C4-2B (cell line): ENCODE data around the gene ZNF154.
A peak's percentile ranks its signal among the peaks of the same experiment; 100 is the strongest.

Experiments
- H3K27ac ChIP-seq: fragments of 450-650 bp; 2 replicates; pipeline ENCODE4 v1.5.1; 2017
- CTCF ChIP-seq: fragments of 450-650 bp; conservative IDR thresholded peaks from 2 replicates; pipeline ENCODE4 v1.5.1; 2017; ENCODE audit warnings: mild to moderate bottlenecking
- ZFX ChIP-seq: fragments of 450-650 bp; IDR thresholded peaks from 2 replicates; pipeline ENCODE4 v1.6.1; 2017

The ZNF154 gene

DNA sequence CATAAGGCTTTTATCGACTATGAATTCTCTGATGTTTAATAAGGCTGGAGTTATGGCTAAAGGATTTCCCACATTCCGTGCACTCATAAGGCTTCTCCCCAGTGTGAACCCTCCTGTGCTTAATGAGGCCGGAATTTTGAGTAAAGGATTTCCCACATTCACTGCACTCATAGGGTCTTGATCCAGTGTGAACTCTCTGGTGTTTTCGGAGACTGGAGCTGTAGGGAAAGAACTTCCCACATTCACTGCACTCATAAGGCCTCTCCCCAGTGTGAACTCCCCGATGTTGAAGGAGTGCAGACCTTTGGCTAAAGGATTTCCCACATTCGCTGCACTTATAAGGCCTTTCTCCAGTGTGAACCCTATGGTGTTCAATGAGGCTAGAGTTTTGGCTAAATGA is 7.4 kb downstream of the ZNF154 start:
- TF ChIP-seq CTCF (no peak), ZFX (no peak)
- H3K27ac ChIP-seq, result no peak overlapping the region

DNA sequence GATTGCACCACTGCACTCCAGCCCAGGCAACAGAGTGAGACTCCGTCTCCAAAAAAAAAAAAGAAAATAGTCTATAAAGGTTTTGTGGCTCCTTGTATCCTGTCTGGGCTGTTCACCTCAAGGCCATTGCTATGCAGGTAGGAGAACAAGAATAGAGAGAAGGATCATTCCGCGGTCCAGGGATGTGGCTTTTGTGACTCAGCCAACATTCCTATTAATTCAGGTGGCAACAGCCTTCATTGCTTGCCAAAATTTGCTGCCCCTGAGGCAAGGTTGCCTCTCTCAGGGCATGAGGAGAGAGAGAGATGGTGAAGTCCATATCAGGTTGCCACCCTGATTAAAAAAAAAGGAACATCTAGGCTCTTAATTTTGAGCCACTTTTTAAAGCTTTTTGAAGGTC is 19.3 kb downstream of the ZNF154 start:
- H3K27ac ChIP-seq, result no peak overlapping the region
- no peak for TF ChIP-seq CTCF
- no peak for TF ChIP-seq ZFX

DNA sequence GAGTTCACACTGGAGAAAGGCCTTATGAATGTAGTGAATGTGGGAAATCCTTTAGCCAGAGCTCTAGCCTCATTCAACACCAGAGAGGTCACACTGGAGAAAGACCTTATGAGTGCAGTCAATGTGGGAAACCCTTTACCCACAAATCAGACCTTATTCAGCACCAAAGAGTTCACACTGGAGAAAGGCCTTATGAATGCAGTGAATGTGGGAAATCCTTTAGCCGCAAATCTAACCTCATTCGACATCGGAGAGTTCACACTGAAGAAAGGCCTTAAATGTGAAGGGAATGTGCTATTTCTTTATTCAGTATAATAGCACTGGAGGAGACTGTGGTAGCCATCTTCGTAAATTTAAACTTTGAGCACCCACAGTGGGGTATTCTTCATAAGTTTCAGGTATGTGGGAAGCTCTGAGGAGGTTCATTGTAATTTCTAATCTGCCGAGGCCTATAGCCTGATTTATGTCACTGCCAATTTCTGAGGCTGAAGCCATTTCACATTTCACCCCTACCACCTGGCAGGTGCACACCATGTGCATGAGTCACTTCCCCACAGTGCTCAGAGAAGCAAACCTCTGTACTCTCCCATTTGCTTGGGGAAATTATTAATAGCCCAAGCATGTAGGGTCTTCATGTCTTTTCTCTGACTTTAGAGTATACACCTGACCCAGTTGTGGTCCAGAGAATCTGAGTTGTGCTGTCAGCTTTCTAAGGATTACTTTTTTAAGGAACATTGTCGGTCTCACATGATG is 20.8 kb downstream of the ZNF154 start:
- no peak overlapping the region for H3K27ac ChIP-seq
- no peak for TF ChIP-seq ZFX
- TF ChIP-seq CTCF, result no peak

DNA sequence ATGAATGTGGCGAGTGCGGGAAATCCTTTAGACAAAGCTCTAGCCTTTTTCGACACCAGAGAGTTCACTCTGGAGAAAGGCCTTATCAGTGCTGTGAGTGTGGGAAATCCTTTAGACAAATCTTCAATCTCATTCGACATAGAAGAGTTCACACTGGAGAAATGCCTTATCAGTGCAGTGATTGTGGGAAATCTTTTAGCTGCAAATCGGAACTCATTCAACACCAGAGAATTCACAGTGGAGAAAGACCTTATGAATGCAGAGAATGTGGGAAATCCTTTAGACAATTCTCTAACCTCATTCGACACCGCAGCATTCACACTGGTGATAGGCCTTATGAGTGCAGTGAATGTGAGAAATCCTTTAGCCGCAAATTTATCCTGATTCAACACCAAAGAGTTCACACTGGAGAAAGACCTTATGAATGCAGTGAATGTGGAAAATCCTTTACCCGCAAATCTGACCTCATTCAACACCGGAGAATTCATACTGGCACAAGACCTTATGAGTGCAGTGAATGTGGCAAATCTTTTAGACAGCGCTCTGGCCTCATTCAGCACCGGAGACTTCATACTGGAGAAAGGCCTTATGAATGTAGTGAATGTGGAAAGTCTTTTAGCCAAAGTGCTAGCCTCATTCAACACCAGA is 21.5 kb downstream of the ZNF154 start:
- no peak for TF ChIP-seq ZFX
- TF ChIP-seq CTCF, result no peak
- no peak overlapping the region for H3K27ac ChIP-seq

GRCh38 chr19:57686727-57687126 is 22.3 kb downstream of the ZNF154 start:
- H3K27ac ChIP-seq, result no peak overlapping the region
- TF ChIP-seq CTCF (no peak), ZFX (no peak)

DNA sequence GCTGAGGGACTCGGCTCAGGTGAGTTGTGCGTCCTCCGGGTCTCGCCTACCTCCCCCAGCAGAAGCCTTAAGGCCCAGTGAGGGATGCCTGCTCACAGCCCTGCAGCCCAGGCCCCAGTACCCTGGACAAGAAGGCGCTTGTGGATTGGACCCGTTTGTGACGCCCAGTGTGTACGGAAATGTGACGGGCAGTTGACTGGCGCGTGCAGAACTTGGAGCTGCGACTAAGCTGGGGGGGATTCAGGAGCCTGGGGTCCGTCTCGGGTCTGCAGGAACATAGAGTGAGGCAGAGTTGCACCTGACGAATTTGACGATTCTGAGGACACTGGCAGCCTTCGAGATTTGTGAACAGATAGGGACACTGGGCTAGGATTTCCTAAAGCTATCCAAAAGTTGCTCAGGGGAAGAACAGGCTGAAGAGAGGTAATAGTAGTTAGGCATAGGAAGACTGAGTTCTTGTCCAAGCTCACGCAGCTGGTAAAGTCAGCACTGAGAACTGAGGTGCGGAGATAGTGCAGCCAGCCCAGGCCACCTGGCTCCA is 26.7 kb downstream of the ZNF154 start:
- H3K27ac ChIP-seq, result peak overlapping the region; percentile 75

More for the DNA sequence above, 26.7 kb downstream of the ZNF154 start:
- TF ChIP-seq CTCF, result no peak
